ENCODE measurements around the gene DRD1. TPM values are rescaled to one million over a fixed set of nuclear protein-coding genes. Genes with fewer than 3 reads are reported as not detected.
A peak's percentile ranks its signal among the peaks of the same experiment; 100 is the strongest.
"Not testable (repeated sequence)": the region's sequence is repeated elsewhere in the genome, so short reads cannot be mapped to it uniquely, and the experiment has no call there.

Gene DRD1
- total RNA-seq, 1 donor from 2014 or later, result not detected

GRCh38 chr5:175456105-175456742, 12.2 kb upstream of the DRD1 start:
- Mint-ChIP-seq H3K27ac (ENCODE audit: unreplicated experiment) (no peak overlapping the region), H3K4me1 (no peaks in the 10 kb centered on the region)

GRCh38 chr5:175454338-175454737, 10.4 kb upstream of the DRD1 start:
- not testable (repeated sequence) for H3K9me3 Mint-ChIP-seq; H3K27ac Mint-ChIP-seq (ENCODE audit: unreplicated experiment); DNase-seq (ENCODE audit: low read depth, low spot score); H3K4me1 Mint-ChIP-seq; H3K4me3 Mint-ChIP-seq; H3K36me3 Mint-ChIP-seq (ENCODE audit: low read depth)
- peaks cover 56% of the 10 kb centered on the region for H3K27me3 Mint-ChIP-seq (ENCODE audit: low read depth)

More at GRCh38 chr5:175456105-175456742, 12.2 kb upstream of the DRD1 start:
- DNase-seq (ENCODE audit: low read depth, low spot score), result no peak
- no peaks in the 10 kb centered on the region for H3K9me3 Mint-ChIP-seq
- H3K4me3 Mint-ChIP-seq, result no peak overlapping the region
- TF ChIP-seq CTCF (conservative IDR thresholded peaks at IDR 0.05), result no peak
- no peaks in the 10 kb centered on the region for H3K36me3 Mint-ChIP-seq (ENCODE audit: low read depth)
- H3K27me3 Mint-ChIP-seq (ENCODE audit: low read depth), result peaks cover 47% of the 10 kb centered on the region

GRCh38 chr5:175452166-175452565, 8.2 kb upstream of the DRD1 start:
- Mint-ChIP-seq H3K27ac (ENCODE audit: unreplicated experiment) (no peak overlapping the region), H3K4me1 (peaks cover 14% of the 10 kb centered on the region), H3K36me3 (ENCODE audit: low read depth) (no peaks in the 10 kb centered on the region), H3K9me3 (no peaks in the 10 kb centered on the region), H3K27me3 (ENCODE audit: low read depth) (peaks cover 57% of the 10 kb centered on the region), H3K4me3 (no peak overlapping the region)
- DNase-seq (ENCODE audit: low read depth, low spot score), result no peak
- TF ChIP-seq CTCF (conservative IDR thresholded peaks at IDR 0.05), result no peak

- Mint-ChIP-seq H3K36me3 (ENCODE audit: low read depth) (no peaks in the 10 kb centered on the region), H3K4me3 (no peak overlapping the region), H3K4me1 (peaks cover 14% of the 10 kb centered on the region), H3K9me3 (no peaks in the 10 kb centered on the region), H3K27me3 (ENCODE audit: low read depth) (peaks cover 70% of the 10 kb centered on the region), H3K27ac (ENCODE audit: unreplicated experiment) (no peak overlapping the region)
- DNase-seq (ENCODE audit: low read depth, low spot score), result no peak
- no peak for TF ChIP-seq CTCF (conservative IDR thresholded peaks at IDR 0.05)
Observed at GRCh38 chr5:175448276-175448675, 4.3 kb upstream of the DRD1 start.

- TF ChIP-seq CTCF (conservative IDR thresholded peaks at IDR 0.05), result no peak
- DNase-seq (ENCODE audit: low read depth, low spot score), result no peak
- peaks cover 14% of the 10 kb centered on the region for H3K4me1 Mint-ChIP-seq
- H3K27ac Mint-ChIP-seq (ENCODE audit: unreplicated experiment), result no peak overlapping the region
- no peaks in the 10 kb centered on the region for H3K9me3 Mint-ChIP-seq
- peaks cover 70% of the 10 kb centered on the region for H3K27me3 Mint-ChIP-seq (ENCODE audit: low read depth)
- no peak overlapping the region for H3K4me3 Mint-ChIP-seq
- H3K36me3 Mint-ChIP-seq (ENCODE audit: low read depth), result no peaks in the 10 kb centered on the region
Observed at GRCh38 chr5:175447571-175447970, 3.6 kb upstream of the DRD1 start.

GRCh38 chr5:175446378-175446777, 2.4 kb upstream of the DRD1 start:
- H3K4me3 Mint-ChIP-seq; H3K9me3 Mint-ChIP-seq; H3K36me3 Mint-ChIP-seq (ENCODE audit: low read depth); DNase-seq (ENCODE audit: low read depth, low spot score): not testable (repeated sequence)
- H3K4me1 Mint-ChIP-seq, result peaks cover 14% of the 10 kb centered on the region
- peak overlapping the region; percentile 92 for H3K27ac Mint-ChIP-seq (ENCODE audit: unreplicated experiment)
- peaks cover 74% of the 10 kb centered on the region for H3K27me3 Mint-ChIP-seq (ENCODE audit: low read depth)
